Aorta (tissue), 5 donors: ENCODE data around the gene PLXNA4. TPM values are rescaled to one million over a fixed set of nuclear protein-coding genes. Genes with fewer than 3 reads are reported as not detected.

ENCODE experiments used
- ATAC-seq: fragments of 200-7000 bp; cut with Tn5 transposase; one replicate; pipeline ENCODE4 v1.9.1; 2022; ENCODE audit warnings: moderate library complexity; ENCODE audit not compliant: low FRiP score
- DNase-seq, 2 donors: peaks; one replicate each; pipeline ENCODE4 v3.0.0-alpha.2; 2020
- H3K27ac ChIP-seq, 2 donors: one replicate each; pipeline ENCODE4 v1.5.1; 2013; ENCODE audit warnings: low read length in 2 of 2, mild to moderate bottlenecking in 2 of 2, moderate library complexity in 2 of 2, control low read depth in 1 of 2, inconsistent platforms in 1 of 2, low read depth in 1 of 2
- H3K27me3 ChIP-seq, 2 donors: one replicate each; pipeline ENCODE4 v1.6.1; 2013; ENCODE audit warnings: control low read depth in 1 of 2, low read length in 1 of 2, mild to moderate bottlenecking in 1 of 2, moderate library complexity in 1 of 2; ENCODE audit not compliant: insufficient read depth in 2 of 2, control insufficient read depth in 1 of 2
- H3K36me3 ChIP-seq, 2 donors: one replicate each; pipeline ENCODE4 v1.6.1; 2013; ENCODE audit warnings: control low read depth in 1 of 2, low read length in 1 of 2, mild to moderate bottlenecking in 1 of 2; ENCODE audit not compliant: insufficient read depth in 2 of 2, control insufficient read depth in 1 of 2
- H3K4me1 ChIP-seq, 2 donors: one replicate each; pipeline ENCODE4 v1.6.1; 2013; ENCODE audit warnings: low read length in 2 of 2, control low read depth in 1 of 2, mild to moderate bottlenecking in 1 of 2, moderate library complexity in 1 of 2; ENCODE audit not compliant: insufficient read depth in 2 of 2, control insufficient read depth in 1 of 2
- H3K4me3 ChIP-seq, 2 donors: one replicate each; pipeline ENCODE4 v1.5.1; 2013; ENCODE audit warnings: low read length in 2 of 2, control low read depth in 1 of 2, mild to moderate bottlenecking in 1 of 2
- H3K9me3 ChIP-seq: one replicate; pipeline ENCODE4 v1.6.1; 2013; ENCODE audit warnings: mild to moderate bottlenecking, low read length; ENCODE audit not compliant: control insufficient read depth
- WGBS, 2 donors: extraction: QIAGEN DNeasy Blood & Tissue Kit; methylation state at CpG; one replicate each; pipeline ENCODE4 v1.1.7; 2013; 5-methylcytosine and 5-hydroxymethylcytosine counted together
- intact Hi-C, 2 donors: fragments of 100-400 bp; cut with DNase I; formaldehyde crosslinking; loops; one replicate each; pipeline versions ENCODE4 v1.14.2 to v1.15.0; 2022
- polyA plus RNA-seq, 2 donors: library from polyadenylated mRNA; stranded (reverse); fragments of 200-250 nt; gene quantifications; one replicate each; pipeline ENCODE4 v1.2.3, GENCODE V29; 2013
- total RNA-seq, 2 donors: library from RNA; stranded (reverse); fragmentation: NEBNext Ultra II Directional; extraction: Animal tissue kit (Norgen Biotek cat#: 25700); gene quantifications; one replicate each; pipeline ENCODE4 v1.2.1, GENCODE V29; 2021
- donor health status: healthy with polysubstance abuse.
- donor health status: Bipolar disorder and iron deficiency.
- donor health status: DM: no; HTN: no; CAD: no.
- donor health status: DM: no; HTN: no; CAD: no.
- donor health status: DM: yes; HTN: yes; CAD: no.

Gene PLXNA4
- total and polyA plus RNA-seq, 4 donors, result 0.59 to 30.1 (median 12.0) TPM

GRCh38 chr7:132076301-132077035 lies 499.8 kb downstream of the PLXNA4 start:
- ATAC-seq (no peak), DNase-seq (no peak)
- H3K27ac ChIP-seq, result no peak overlapping the region
- peaks cover 0 to 5% of the 10 kb centered on the region in 2 donors for H3K4me1 ChIP-seq
- 88 to 91% methylated on average over 13 of the region's 13 CpGs for WGBS, 2 donors
- intact Hi-C loops, result no loop called here
- no peaks in the 10 kb centered on the region for H3K36me3 ChIP-seq
- H3K27me3 ChIP-seq, result no peaks in the 10 kb centered on the region
- no peak overlapping the region for H3K4me3 ChIP-seq
- no peaks in the 10 kb centered on the region for H3K9me3 ChIP-seq

- ATAC-seq (no peak), DNase-seq (no peak)
- no peaks in the 10 kb centered on the region for H3K9me3 ChIP-seq
- H3K27me3 ChIP-seq, result no peaks in the 10 kb centered on the region
- no peak overlapping the region for H3K4me3 ChIP-seq
- no peaks in the 10 kb centered on the region for H3K36me3 ChIP-seq
- intact Hi-C loops, result no loop called here
- 66 to 70% methylated on average over 6 of the region's 6 CpGs for WGBS, 2 donors
- no peak overlapping the region for H3K27ac ChIP-seq
- H3K4me1 ChIP-seq, result no peaks in the 10 kb centered on the region
Observed at GRCh38 chr7:132075515-132075914, 500.8 kb downstream of the PLXNA4 start.

GRCh38 chr7:132073920-132074589 lies 502.2 kb downstream of the PLXNA4 start:
- no peak overlapping the region for H3K4me3 ChIP-seq
- H3K27me3 ChIP-seq, result no peaks in the 10 kb centered on the region
- no peak overlapping the region for H3K27ac ChIP-seq
- ATAC-seq (no peak), DNase-seq (no peak)
- H3K9me3 ChIP-seq, result no peaks in the 10 kb centered on the region
- intact Hi-C loops, result no loop called here
- 86 to 90% methylated on average over 15 of the region's 15 CpGs for WGBS, 2 donors
- no peaks in the 10 kb centered on the region for H3K4me1 ChIP-seq
- no peaks in the 10 kb centered on the region for H3K36me3 ChIP-seq
